Thyroid gland (tissue), 4 donors: ENCODE data around the gene RNF26. TPM values are rescaled to one million over a fixed set of nuclear protein-coding genes. Genes with fewer than 3 reads are reported as not detected.

Source experiments
- DNase-seq, 2 donors: peaks; one replicate each; pipeline ENCODE4 v3.0.0-alpha.2; 2019
- H3K27ac ChIP-seq, 3 donors: fragments of 200-600 bp; sonication (generic); 1 replicate in 2 of 3; 2 replicates in 1 of 3; pipeline ENCODE4 v1.5.1; 2016 to 2019; ENCODE audit warnings: mild to moderate bottlenecking in 1 of 3, moderate library complexity in 1 of 3
- H3K27me3 ChIP-seq: fragments of 200-600 bp; sonication (generic); one replicate; pipeline ENCODE4 v1.5.1; 2019
- H3K36me3 ChIP-seq, 2 donors: fragments of 200-600 bp; sonication (generic); one replicate each; pipeline ENCODE4 v1.5.1; 2016 to 2019
- H3K4me1 ChIP-seq, 2 donors: fragments of 200-600 bp; sonication (generic); one replicate each; pipeline ENCODE4 v1.5.1; 2017 to 2019
- H3K4me3 ChIP-seq, 3 donors: fragments of 200-600 bp; sonication (generic); replicated peaks in 1 of 3; 1 replicate in 2 of 3; 2 replicates in 1 of 3; pipeline ENCODE4 v1.5.1; 2016; ENCODE audit warnings: mild to moderate bottlenecking in 1 of 3
- H3K9me3 ChIP-seq: fragments of 200-600 bp; sonication (generic); one replicate; pipeline ENCODE4 v1.5.1; 2017
- POLR2A ChIP-seq, 2 donors: fragments of 450-650 bp; IDR thresholded peaks; one replicate each; pipeline ENCODE4 v1.6.1; 2017; ENCODE audit warnings: antibody characterized with exemption in 2 of 2, mild to moderate bottlenecking in 2 of 2, moderate library complexity in 1 of 2
- whole genome bisulfite sequencing, 2 donors: methylation state at CpG; one replicate each; pipeline ENCODE4 v1.1.5; 2017; 5-methylcytosine and 5-hydroxymethylcytosine counted together
- intact Hi-C: fragments of 100-400 bp; cut with DNase I; formaldehyde crosslinking; loops from one replicate; pipeline ENCODE4 v1.15.1; 2023
- total RNA-seq, 4 donors: library from RNA; depleted of rRNA; stranded (reverse); fragments of >200 nt; gene quantifications; one replicate each; pipeline ENCODE4 v1.2.3, GENCODE V29; 2016
- TF ChIP-seq, protein P1 (sequence below), 6 experiments: fragments of 200-600 bp in 3 of 6; fragments of 450-650 bp in 3 of 6; sonication (generic) in 3 of 6; IDR thresholded peaks; one replicate each; pipeline ENCODE4 v1.5.1; 2016 to 2019; ENCODE audit warnings: antibody characterized with exemption in 6 of 6, mild to moderate bottlenecking in 2 of 6, inconsistent platforms in 1 of 6, moderate library complexity in 1 of 6

RNF26 gene
- total RNA-seq, 4 donors from 2014 or later = 10.1 to 18.9 (median 14.1) TPM

DNA sequence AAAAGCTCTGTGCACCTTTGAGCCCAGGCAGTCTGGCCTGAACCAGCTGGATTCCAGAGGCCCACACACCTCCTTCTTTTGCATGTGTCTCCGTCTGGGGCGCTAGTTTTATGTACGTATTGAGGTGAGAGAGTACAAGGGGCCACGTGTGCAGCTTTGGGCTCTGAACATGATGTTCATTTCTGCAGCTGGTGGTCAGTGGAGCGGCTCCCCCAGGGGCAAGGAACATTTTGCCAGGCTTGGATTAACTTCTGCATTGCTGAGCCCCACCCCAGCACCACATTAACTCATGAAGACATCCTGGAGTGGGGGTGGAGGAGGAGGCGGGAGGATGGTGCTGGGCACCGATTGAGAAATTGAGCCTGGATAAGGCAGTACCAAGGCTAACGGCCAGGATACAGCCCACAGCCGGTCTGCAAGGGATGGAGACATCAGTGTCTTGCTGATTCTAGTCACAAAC, 33.4 kb downstream of the RNF26 start:
- no peaks in the 10 kb centered on the region for H3K9me3 ChIP-seq
- H3K36me3 ChIP-seq = no peaks in the 10 kb centered on the region
- no peak overlapping the region for H3K4me3 ChIP-seq
- intact Hi-C loops = no loop called here
- no peaks in the 10 kb centered on the region for H3K27me3 ChIP-seq
- 84 to 92% methylated on average over 8 to 9 of the region's 9 CpGs for WGBS, 2 donors
- no peak for TF ChIP-seq POLR2A (IDR thresholded peaks at IDR 0.05)
- TF ChIP-seq, protein P1, sequence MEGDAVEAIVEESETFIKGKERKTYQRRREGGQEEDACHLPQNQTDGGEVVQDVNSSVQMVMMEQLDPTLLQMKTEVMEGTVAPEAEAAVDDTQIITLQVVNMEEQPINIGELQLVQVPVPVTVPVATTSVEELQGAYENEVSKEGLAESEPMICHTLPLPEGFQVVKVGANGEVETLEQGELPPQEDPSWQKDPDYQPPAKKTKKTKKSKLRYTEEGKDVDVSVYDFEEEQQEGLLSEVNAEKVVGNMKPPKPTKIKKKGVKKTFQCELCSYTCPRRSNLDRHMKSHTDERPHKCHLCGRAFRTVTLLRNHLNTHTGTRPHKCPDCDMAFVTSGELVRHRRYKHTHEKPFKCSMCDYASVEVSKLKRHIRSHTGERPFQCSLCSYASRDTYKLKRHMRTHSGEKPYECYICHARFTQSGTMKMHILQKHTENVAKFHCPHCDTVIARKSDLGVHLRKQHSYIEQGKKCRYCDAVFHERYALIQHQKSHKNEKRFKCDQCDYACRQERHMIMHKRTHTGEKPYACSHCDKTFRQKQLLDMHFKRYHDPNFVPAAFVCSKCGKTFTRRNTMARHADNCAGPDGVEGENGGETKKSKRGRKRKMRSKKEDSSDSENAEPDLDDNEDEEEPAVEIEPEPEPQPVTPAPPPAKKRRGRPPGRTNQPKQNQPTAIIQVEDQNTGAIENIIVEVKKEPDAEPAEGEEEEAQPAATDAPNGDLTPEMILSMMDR (IDR thresholded peaks at IDR 0.05) = no peak
- DNase-seq = no peak
- H3K4me1 ChIP-seq = peaks cover 50 to 68% of the 10 kb centered on the region in 2 donors
- no peak overlapping the region for H3K27ac ChIP-seq

GRCh38 chr11:119368121-119369034, 34.1 kb downstream of the RNF26 start:
- no peaks in the 10 kb centered on the region for H3K36me3 ChIP-seq
- DNase-seq = peak; percentile 42 to 59
- H3K9me3 ChIP-seq = no peaks in the 10 kb centered on the region
- TF ChIP-seq POLR2A (IDR thresholded peaks at IDR 0.05) = no peak
- TF ChIP-seq, protein P1 (IDR thresholded peaks at IDR 0.05) = no peak
- 61 to 66% methylated on average over 16 to 17 of the region's 17 CpGs for WGBS, 2 donors
- intact Hi-C loops = no loop called here
- no peaks in the 10 kb centered on the region for H3K27me3 ChIP-seq
- peak overlapping the region in 2 of 3 donors; percentile 68 to 70 for H3K27ac ChIP-seq
- H3K4me3 ChIP-seq = no peak overlapping the region
- H3K4me1 ChIP-seq = peaks cover 43 to 61% of the 10 kb centered on the region in 2 donors

DNA sequence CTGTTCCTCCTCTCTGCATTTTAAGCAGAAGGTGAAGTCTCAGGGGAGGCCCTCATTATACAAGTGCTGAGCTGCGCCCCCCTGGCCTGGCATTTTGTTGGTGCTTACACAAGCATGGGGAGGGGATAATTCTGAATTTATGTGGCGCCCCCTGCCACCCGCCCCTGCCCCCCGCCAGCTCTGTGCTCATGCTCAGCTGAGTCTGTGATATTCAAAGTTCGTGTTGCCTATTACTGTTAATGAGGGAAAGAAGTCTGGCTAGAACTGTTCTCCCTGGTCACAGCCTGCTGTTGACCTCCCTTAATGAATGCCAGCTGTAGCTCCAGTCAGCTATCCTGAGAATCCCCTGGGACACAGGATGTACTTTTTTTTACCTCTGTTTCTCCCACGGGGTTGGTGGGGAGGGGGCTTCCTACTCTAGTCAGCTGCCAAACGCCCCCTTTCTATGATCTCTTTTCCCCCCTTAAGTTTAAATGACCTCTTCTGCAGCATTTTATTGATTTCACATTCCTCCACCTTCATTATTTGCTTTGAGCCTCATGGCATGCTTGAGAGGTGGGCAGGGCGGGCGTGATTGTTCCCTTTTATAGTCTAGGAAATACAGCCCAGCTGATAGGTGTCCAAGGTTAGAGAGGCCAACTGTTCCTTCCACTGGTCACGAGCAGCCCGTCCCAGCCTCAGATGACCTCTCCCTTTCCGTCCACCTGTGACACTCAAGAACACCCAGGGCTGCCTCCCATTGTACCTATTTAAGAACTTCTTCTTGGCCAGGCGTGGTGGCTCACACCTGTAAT, 35.0 kb downstream of the RNF26 start:
- peak in 1 of 2 donors; percentile 32 for DNase-seq
- H3K9me3 ChIP-seq = no peaks in the 10 kb centered on the region
- peak in 1 of 2 donors; percentile 23 for TF ChIP-seq POLR2A (IDR thresholded peaks at IDR 0.05)
- TF ChIP-seq, protein P1 (IDR thresholded peaks at IDR 0.05) = no peak
- no peak overlapping the region for H3K4me3 ChIP-seq
- no peaks in the 10 kb centered on the region for H3K36me3 ChIP-seq
- H3K27me3 ChIP-seq = no peaks in the 10 kb centered on the region
- 70 to 81% methylated on average over 13 of the region's 13 CpGs for WGBS, 2 donors
- intact Hi-C loops = no loop called here
- H3K4me1 ChIP-seq = peaks cover 39 to 53% of the 10 kb centered on the region in 2 donors
- H3K27ac ChIP-seq = peak overlapping the region in 2 of 3 donors; percentile 68 to 70

DNA sequence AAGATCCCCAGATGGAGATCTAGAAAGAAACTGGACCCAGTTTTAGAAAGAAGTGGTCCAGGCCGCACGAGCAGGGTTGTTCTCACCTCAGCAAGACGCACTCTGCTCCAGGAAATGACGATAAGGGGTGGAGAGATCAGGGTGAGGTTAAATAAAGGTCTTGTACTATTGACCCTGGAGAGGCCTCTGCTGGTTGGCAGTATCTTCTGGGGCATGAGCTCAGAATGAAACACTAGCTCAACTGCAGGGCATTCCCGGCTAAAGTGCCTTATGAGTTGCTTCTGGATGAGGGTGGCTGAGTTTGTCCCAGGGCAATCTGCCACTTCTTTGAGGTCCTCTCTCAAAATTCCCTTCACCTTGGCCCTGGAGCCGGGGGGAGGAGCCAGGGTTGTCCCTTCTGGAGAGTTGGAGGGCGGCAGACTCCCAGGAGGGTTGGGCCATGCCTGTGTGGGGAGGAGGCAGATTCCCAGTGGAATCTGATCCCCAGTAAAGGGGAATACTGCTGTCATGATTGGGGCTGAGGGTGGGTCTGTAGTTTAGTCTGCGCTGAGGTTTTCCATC, 36.2 kb downstream of the RNF26 start:
- Histone ChIP-seq H3K4me3 (no peak overlapping the region), H3K36me3 (no peaks in the 10 kb centered on the region), H3K27me3 (no peaks in the 10 kb centered on the region), H3K27ac (peak overlapping the region; percentile 57 to 70 (median 68)), H3K9me3 (no peaks in the 10 kb centered on the region), H3K4me1 (peaks cover 35 to 53% of the 10 kb centered on the region in 2 donors)
- peak; percentile 84 to 88 for DNase-seq
- 36 to 38% methylated on average over 8 of the region's 8 CpGs for WGBS, 2 donors
- peak in 1 of 2 donors; percentile 38 for TF ChIP-seq POLR2A (IDR thresholded peaks at IDR 0.05)
- TF ChIP-seq, protein P1 (IDR thresholded peaks at IDR 0.05) = no peak
- intact Hi-C loops = no loop called here
